Measurements from ENCODE around the gene ZBTB7B.

Gene ZBTB7B

GRCh38 chr1:155003766-155004351, 1.3 kb downstream of the ZBTB7B start:
- no peak for DNase-seq (ENCODE audit: low read depth, low spot score)

DNA sequence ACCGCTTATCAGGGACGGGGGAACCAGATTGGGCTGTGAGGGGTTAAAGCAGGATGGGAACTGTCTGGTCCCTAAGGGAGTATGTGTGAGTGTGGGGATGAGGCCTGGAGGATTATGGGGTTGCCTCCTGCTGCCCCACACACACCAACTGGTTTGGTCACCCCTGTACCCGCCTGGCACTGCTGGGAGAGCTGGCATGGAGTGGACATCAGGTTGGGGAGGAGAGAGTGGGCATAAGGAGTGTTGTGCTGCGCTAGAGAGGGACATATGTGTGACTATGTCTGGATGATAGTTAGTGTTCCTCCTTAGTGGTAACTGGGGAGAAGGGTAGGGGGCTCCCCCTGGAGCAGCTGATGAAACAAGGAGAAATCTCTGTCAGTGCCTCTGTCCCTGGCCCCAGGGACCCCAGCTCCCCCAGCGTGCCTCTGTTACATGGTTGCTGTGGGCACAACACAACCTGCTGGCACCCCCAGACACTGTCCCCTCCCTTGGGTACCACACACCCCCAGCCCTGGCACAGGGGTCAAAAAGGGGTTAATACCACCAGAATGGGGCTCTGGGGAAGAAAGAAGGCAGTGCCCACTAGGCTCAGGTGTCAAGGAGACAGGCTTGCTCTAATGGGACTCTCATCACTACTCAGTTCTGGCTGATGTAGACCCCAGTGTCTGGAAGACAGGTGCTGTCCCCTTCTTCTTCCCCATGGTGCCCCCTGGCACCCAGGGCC, 1.9 kb downstream of the ZBTB7B start:
- DNase-seq (ENCODE audit: low read depth, low spot score): no peak

GRCh38 chr1:155005076-155006011, 2.7 kb downstream of the ZBTB7B start:
- DNase-seq (ENCODE audit: low read depth, low spot score): no peak

GRCh38 chr1:155006601-155007101, 4.0 kb downstream of the ZBTB7B start:
- DNase-seq (ENCODE audit: low read depth, low spot score): no peak

DNA sequence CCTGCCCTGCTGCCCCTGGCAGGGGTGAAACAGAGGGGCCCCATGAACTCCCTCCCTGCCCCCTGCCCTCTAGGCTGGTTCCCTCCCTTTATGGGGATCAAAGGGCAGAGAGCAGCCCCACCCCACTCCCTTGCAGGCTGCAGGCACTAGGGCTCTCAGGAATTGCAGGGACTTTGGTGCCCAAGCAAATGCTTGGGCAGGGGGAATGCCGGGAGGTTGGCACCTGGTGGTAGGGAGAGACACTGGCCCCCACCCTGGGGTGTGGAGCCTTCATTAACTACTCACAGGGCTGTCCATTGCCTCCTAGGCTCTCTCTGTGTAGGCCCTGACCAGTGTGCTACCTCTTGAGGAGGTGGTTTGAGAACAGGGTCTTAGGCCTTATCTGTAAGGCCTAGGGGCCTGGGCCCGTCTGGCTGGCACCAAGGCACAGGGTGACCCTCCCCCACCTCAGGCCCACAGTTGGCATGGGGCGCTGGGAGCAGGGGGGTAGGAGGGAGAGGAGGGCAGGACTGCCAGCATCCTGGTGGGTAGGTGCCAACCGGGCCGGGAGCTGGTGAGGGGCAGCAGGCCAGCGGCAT, 4.7 kb downstream of the ZBTB7B start:
- DNase-seq (ENCODE audit: low read depth, low spot score): no peak

GRCh38 chr1:155008015-155008941, 5.7 kb downstream of the ZBTB7B start:
- no peak for DNase-seq (ENCODE audit: low read depth, low spot score)

DNA sequence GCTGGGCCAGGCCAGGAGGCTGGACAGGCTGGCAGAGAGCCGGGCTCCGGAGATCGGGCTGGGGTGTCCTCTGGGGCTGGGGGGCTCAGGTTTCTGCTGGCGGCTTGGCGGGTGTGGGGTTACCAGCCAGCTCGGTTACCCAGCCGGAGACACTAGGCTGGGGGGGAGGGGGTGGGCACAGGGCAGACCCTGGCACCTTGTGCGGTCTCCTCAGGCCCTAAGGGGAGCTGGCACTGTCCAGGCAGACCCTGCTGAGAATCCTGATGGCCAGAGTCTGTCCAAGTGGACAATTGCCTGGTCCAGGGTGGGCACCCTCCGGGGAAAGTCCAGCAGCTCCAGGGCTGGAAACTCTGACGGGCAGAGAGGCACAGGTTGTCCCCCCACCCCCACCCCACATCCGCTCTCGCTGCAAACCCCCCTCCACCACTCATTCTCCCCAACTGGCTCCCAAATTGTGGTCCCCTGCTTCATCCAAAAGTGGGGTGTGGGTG, 6.7 kb downstream of the ZBTB7B start:
- no peak for DNase-seq (ENCODE audit: low read depth, low spot score)

- DNase-seq (ENCODE audit: low read depth, low spot score): no peak
Measured at GRCh38 chr1:155009742-155010141, 7.1 kb downstream of the ZBTB7B start.

- no peak for DNase-seq (ENCODE audit: low read depth, low spot score)
Measured at GRCh38 chr1:155010211-155010918, 7.8 kb downstream of the ZBTB7B start.

GRCh38 chr1:155011004-155011416, 8.4 kb downstream of the ZBTB7B start:
- no peak for DNase-seq (ENCODE audit: low read depth, low spot score)

GRCh38 chr1:155011437-155012025, 8.9 kb downstream of the ZBTB7B start:
- DNase-seq (ENCODE audit: low read depth, low spot score): no peak

- no peak for DNase-seq (ENCODE audit: low read depth, low spot score)
Measured at GRCh38 chr1:155012026-155012546, 9.5 kb downstream of the ZBTB7B start.

- DNase-seq (ENCODE audit: low read depth, low spot score): no peak
Measured at GRCh38 chr1:155012776-155013602, 10.4 kb downstream of the ZBTB7B start.

DNA sequence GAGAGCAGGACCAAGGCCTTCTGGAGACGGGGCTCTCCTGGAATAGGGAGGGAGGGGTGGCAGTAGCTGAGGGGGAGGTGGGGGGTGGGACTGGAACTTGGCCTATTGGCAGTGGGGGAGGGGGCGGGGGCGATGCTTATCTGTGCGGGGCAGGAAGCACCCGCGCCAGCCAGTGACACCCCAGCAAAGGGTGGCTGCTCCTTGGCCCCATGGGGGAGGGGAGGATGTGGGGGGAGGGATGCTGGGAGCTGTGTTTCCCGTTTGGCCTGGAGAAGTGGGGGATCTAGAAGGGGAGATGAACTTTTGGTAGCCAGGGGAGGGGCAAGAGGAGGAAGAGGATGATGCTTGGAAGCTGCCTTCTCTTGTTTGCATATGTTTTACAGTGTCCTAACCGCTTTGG, 11.0 kb downstream of the ZBTB7B start:
- DNase-seq (ENCODE audit: low read depth, low spot score): no peak

GRCh38 chr1:155014709-155015508, 12.3 kb downstream of the ZBTB7B start:
- no peak for DNase-seq (ENCODE audit: low read depth, low spot score)

GRCh38 chr1:155015527-155016230, 13.1 kb downstream of the ZBTB7B start:
- no peak for DNase-seq (ENCODE audit: low read depth, low spot score)
